A673 (cell line): ENCODE data around the gene TEX22. TPM values are rescaled to one million over a fixed set of nuclear protein-coding genes. Genes with fewer than 3 reads are reported as not detected.

Source experiments
- BruUV-seq: library from RNA; stranded (reverse); fragments of 400-500 nt; replicated peaks from 2 replicates; lab custom pipeline; 2021; lab: Mats Ljungman, UMichigan
- CTCF ChIA-PET: fragments of 300-600 bp; sonication (Branson Sonifier 250); formaldehyde crosslinking; loops from one replicate; lab custom pipeline; 2022; ENCODE audit warnings: antibody characterized with exemption; lab: Charles Lee
- POLR2A ChIA-PET: fragments of 300-600 bp; sonication (Branson Sonifier 250); formaldehyde crosslinking; loops from one replicate; lab custom pipeline; 2022; ENCODE audit warnings: antibody characterized with exemption; ENCODE audit not compliant: low non-redundant PET; lab: Charles Lee
- DNase-seq: peaks from one replicate; pipeline ENCODE4 v3.0.0-alpha.2; 2015; ENCODE audit warnings: low spot score
- H3K27ac ChIP-seq: fragments of 200-600 bp; sonication (generic); 2 replicates; pipeline ENCODE4 v1.5.1; 2016; ENCODE audit warnings: mixed run types, low read depth, mild to moderate bottlenecking, mixed read lengths, antibody characterized with exemption, low read length; ENCODE audit not compliant: poor library complexity, severe bottlenecking
- H3K27me3 ChIP-seq: fragments of 200-600 bp; sonication (generic); replicated peaks from 2 replicates; pipeline ENCODE4 v1.6.1; 2017; ENCODE audit warnings: mixed run types, low read depth, mild to moderate bottlenecking, mixed read lengths, antibody characterized with exemption, low read length; ENCODE audit not compliant: insufficient read depth, poor library complexity
- H3K36me3 ChIP-seq: fragments of 200-600 bp; sonication (generic); 2 replicates; pipeline ENCODE4 v1.6.1; 2016; ENCODE audit warnings: mixed run types, mild to moderate bottlenecking, mixed read lengths, antibody characterized with exemption, low read length; ENCODE audit not compliant: insufficient read depth, poor library complexity, severe bottlenecking
- H3K4me1 ChIP-seq: fragments of 200-600 bp; sonication (generic); 2 replicates; pipeline ENCODE4 v1.6.1; 2017; ENCODE audit warnings: mixed run types, mild to moderate bottlenecking, mixed read lengths, antibody characterized with exemption, low read length; ENCODE audit not compliant: insufficient read depth, poor library complexity, severe bottlenecking
- H3K4me3 ChIP-seq: fragments of 200-600 bp; sonication (generic); 2 replicates; pipeline ENCODE4 v1.5.1; 2016; ENCODE audit warnings: low read depth, mixed run types, mild to moderate bottlenecking, mixed read lengths, low read length; ENCODE audit not compliant: poor library complexity, severe bottlenecking
- H3K9me3 ChIP-seq: fragments of 200-600 bp; sonication (generic); 2 replicates; pipeline ENCODE4 v1.6.1; 2016; ENCODE audit warnings: mixed run types, low read depth, mild to moderate bottlenecking, mixed read lengths, antibody characterized with exemption, low read length; ENCODE audit not compliant: poor library complexity, severe bottlenecking
- EZH2 ChIP-seq: fragments of 200-600 bp; sonication (generic); IDR thresholded peaks from 2 replicates; pipeline ENCODE4 v1.6.1; 2017; ENCODE audit warnings: borderline replicate concordance, low read depth, mild to moderate bottlenecking, mixed read lengths, antibody characterized with exemption, low read length; ENCODE audit not compliant: poor library complexity, severe bottlenecking
- intact Hi-C: fragments of 100-400 bp; cut with micrococcal nuclease; formaldehyde crosslinking; loops from one replicate; pipeline ENCODE4 v1.10.0; 2022; ENCODE audit not compliant: unreplicated experiment
- total RNA-seq: library from RNA; stranded (reverse); gene quantifications from 2 replicates; pipeline ENCODE4 v1.2.3, GENCODE V29; 2021
- TF ChIP-seq, protein P1 (sequence below): fragments of 300-800, 200-600 bp; sonication (generic); conservative IDR thresholded peaks from 2 replicates; pipeline ENCODE4 v1.5.1; 2017; ENCODE audit warnings: low read depth, mild to moderate bottlenecking, antibody characterized with exemption, low read length, moderate library complexity, mixed read lengths

The TEX22 gene
- total RNA-seq, 1 experiment from 2014 or later, result 2.7 TPM

DNA sequence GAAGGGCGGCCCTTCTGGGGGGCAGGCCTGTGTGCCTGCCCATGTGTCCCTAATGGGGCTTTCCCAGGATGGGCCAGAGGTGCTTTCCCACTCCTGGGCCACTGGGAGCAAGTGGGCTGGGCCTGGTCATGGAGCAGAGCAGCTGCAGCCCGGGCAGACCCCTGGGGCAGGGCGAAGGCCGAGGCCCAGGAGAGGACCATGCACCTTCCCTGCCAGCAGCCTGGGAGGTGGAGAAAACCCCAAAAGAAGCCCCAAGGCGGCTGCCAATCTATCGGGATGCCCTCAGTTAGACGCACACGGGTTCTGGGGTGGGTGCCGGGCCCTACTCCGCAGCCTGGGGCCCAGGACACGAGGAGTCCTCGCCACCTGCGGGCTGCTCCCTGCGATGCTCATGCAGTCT is 60.2 kb downstream of the TEX22 start:
- H3K4me1 ChIP-seq, result no peaks in the 10 kb centered on the region
- intact Hi-C loops, result no loop called here
- ChIA-PET CTCF (no interaction called here), POLR2A (no interaction called here)
- no peak overlapping the region for H3K4me3 ChIP-seq
- BruUV-seq, result no TSS peak
- no peaks in the 10 kb centered on the region for H3K9me3 ChIP-seq
- TF ChIP-seq, protein P1, sequence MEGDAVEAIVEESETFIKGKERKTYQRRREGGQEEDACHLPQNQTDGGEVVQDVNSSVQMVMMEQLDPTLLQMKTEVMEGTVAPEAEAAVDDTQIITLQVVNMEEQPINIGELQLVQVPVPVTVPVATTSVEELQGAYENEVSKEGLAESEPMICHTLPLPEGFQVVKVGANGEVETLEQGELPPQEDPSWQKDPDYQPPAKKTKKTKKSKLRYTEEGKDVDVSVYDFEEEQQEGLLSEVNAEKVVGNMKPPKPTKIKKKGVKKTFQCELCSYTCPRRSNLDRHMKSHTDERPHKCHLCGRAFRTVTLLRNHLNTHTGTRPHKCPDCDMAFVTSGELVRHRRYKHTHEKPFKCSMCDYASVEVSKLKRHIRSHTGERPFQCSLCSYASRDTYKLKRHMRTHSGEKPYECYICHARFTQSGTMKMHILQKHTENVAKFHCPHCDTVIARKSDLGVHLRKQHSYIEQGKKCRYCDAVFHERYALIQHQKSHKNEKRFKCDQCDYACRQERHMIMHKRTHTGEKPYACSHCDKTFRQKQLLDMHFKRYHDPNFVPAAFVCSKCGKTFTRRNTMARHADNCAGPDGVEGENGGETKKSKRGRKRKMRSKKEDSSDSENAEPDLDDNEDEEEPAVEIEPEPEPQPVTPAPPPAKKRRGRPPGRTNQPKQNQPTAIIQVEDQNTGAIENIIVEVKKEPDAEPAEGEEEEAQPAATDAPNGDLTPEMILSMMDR, result no peak
- no peak for TF ChIP-seq EZH2
- H3K27ac ChIP-seq, result no peak overlapping the region
- no peak for DNase-seq
- no peaks in the 10 kb centered on the region for H3K27me3 ChIP-seq
- H3K36me3 ChIP-seq, result peaks cover 59% of the 10 kb centered on the region

DNA sequence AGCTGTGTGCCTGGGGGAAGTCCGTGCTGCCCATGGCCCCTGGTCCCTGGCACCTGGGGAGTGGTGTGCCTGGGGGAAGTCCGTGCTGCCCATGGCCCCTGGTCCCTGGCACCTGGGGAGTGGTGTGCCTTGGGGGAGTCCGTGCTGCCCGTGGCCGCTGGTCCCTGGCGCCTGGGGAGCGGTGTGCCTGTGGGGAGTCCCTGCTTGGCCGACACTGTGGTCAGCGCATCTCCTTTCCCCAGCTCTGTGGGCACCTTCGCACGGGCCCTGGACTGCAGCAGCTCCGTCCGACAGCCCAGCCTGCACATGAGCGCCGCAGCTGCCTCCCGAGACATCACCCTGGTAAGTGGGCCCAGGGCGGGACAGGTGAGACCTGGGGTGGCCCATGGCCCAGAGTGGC is 61.8 kb downstream of the TEX22 start:
- H3K4me1 ChIP-seq, result peaks cover 5% of the 10 kb centered on the region
- H3K9me3 ChIP-seq, result no peaks in the 10 kb centered on the region
- TF ChIP-seq, protein P1, result no peak
- no peak for TF ChIP-seq EZH2
- peaks cover 67% of the 10 kb centered on the region for H3K36me3 ChIP-seq
- no TSS peak for BruUV-seq
- ChIA-PET POLR2A (no interaction called here), CTCF (no interaction called here)
- no peak for DNase-seq
- H3K27ac ChIP-seq, result no peak overlapping the region
- intact Hi-C loops, result no loop called here
- no peaks in the 10 kb centered on the region for H3K27me3 ChIP-seq
- H3K4me3 ChIP-seq, result no peak overlapping the region

DNA sequence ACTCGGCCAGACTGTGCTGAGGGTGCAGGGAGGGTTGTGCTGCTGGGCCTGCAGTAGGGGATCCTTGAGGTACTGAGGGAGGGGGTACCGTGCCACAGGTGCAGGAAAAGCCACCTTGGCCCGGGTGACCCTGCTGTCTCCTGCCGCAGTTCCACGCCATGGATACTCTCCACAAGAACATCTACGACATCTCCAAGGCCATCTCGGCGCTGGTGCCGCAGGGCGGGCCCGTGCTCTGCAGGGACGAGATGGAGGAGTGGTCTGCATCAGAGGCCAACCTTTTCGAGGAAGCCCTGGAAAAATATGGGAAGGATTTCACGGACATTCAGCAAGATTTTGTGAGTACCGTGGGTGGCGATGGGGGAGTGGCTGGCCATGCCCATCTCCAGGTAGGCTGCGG is 62.3 kb downstream of the TEX22 start:
- POLR2A ChIA-PET, result no interaction called here
- BruUV-seq, result no TSS peak
- Histone ChIP-seq H3K4me3 (no peak overlapping the region), H3K9me3 (no peaks in the 10 kb centered on the region), H3K4me1 (peaks cover 10% of the 10 kb centered on the region), H3K36me3 (peaks cover 63% of the 10 kb centered on the region), H3K27me3 (no peaks in the 10 kb centered on the region), H3K27ac (no peak overlapping the region)
- no peak for DNase-seq
- TF ChIP-seq, protein P1, result no peak
- TF ChIP-seq EZH2, result no peak
- intact Hi-C loops, result no loop called here
- CTCF ChIA-PET, result no interaction called here
